Iris pigment epithelial cell (primary cell): Measurements from ENCODE around the gene CCDC88A.
"Not testable (repeated sequence)": the region's sequence is repeated elsewhere in the genome, so short reads cannot be mapped to it uniquely, and the experiment has no call there.

Experiments
- DNase-seq: peaks from one replicate; pipeline ENCODE4 v3.0.0-alpha.2; 2011; ENCODE audit warnings: low read depth

The CCDC88A gene

GRCh38 chr2:55296393-55296792 is 123.3 kb downstream of the CCDC88A start:
- DNase-seq = no peak

- no peak for DNase-seq
Observed at GRCh38 chr2:55283083-55283482, 136.6 kb downstream of the CCDC88A start.

- DNase-seq = peak; percentile 90
Observed at GRCh38 chr2:55282110-55282917, 137.3 kb downstream of the CCDC88A start.

GRCh38 chr2:55280851-55281546 is 138.7 kb downstream of the CCDC88A start:
- DNase-seq = not testable (repeated sequence)

GRCh38 chr2:55279859-55280424 is 139.7 kb downstream of the CCDC88A start:
- DNase-seq = not testable (repeated sequence)

GRCh38 chr2:55279214-55279835 is 140.3 kb downstream of the CCDC88A start:
- not testable (repeated sequence) for DNase-seq

- no peak for DNase-seq
Observed at GRCh38 chr2:55277310-55277709, 142.3 kb downstream of the CCDC88A start.

GRCh38 chr2:55274346-55274745 is 145.3 kb downstream of the CCDC88A start:
- DNase-seq = not testable (repeated sequence)

GRCh38 chr2:55269645-55269990 is 150.0 kb downstream of the CCDC88A start:
- DNase-seq = no peak

- peak; percentile 94 for DNase-seq
Observed at GRCh38 chr2:55268907-55269644, 150.6 kb downstream of the CCDC88A start, which contains the start of gene MTIF2. TSS of gene MTIF2 (minus strand) at chr2:55269231. CDS start at chr2:55263858, 5,373 bp downstream.

GRCh38 chr2:55268288-55268906 is 151.3 kb downstream of the CCDC88A start:
- DNase-seq = no peak

GRCh38 chr2:55259586-55259985 is 160.1 kb downstream of the CCDC88A start:
- not testable (repeated sequence) for DNase-seq

GRCh38 chr2:55252832-55253231 is 166.8 kb downstream of the CCDC88A start:
- DNase-seq = peak; percentile 61

- no peak for DNase-seq
Observed at GRCh38 chr2:55247025-55247424, 172.6 kb downstream of the CCDC88A start.

- DNase-seq = no peak
Observed at GRCh38 chr2:55245411-55245810, 174.2 kb downstream of the CCDC88A start.

- DNase-seq = no peak
Observed at GRCh38 chr2:55242617-55243016, 177.0 kb downstream of the CCDC88A start.

- not testable (repeated sequence) for DNase-seq
Observed at GRCh38 chr2:55241582-55241981, 178.1 kb downstream of the CCDC88A start.

GRCh38 chr2:55239656-55240222 is 179.9 kb downstream of the CCDC88A start:
- no peak for DNase-seq
